Esophagus (tissue), 2 donors: ENCODE measurements around the gene SRD5A3. TPM values are rescaled to one million over a fixed set of nuclear protein-coding genes. Genes with fewer than 3 reads are reported as not detected.

Experiments used
- H3K27ac ChIP-seq, 2 donors: one replicate each; pipeline ENCODE4 v1.5.1; 2013; ENCODE audit warnings: low read depth in 2 of 2, mild to moderate bottlenecking in 2 of 2, inconsistent platforms in 1 of 2, low read length in 1 of 2, moderate library complexity in 1 of 2
- H3K27me3 ChIP-seq, 2 donors: one replicate each; pipeline ENCODE4 v1.6.1; 2013; ENCODE audit warnings: low read length in 2 of 2, control low read depth in 1 of 2, mild to moderate bottlenecking in 1 of 2; ENCODE audit not compliant: insufficient read depth in 2 of 2, control insufficient read depth in 1 of 2
- H3K36me3 ChIP-seq, 2 donors: one replicate each; pipeline ENCODE4 v1.6.1; 2013; ENCODE audit warnings: low read length in 1 of 2; ENCODE audit not compliant: control insufficient read depth in 2 of 2, insufficient read depth in 2 of 2
- H3K4me1 ChIP-seq, 2 donors: one replicate each; pipeline ENCODE4 v1.6.1; 2013; ENCODE audit warnings: low read length in 1 of 2; ENCODE audit not compliant: control insufficient read depth in 2 of 2, insufficient read depth in 2 of 2
- H3K4me3 ChIP-seq, 2 donors: one replicate each; pipeline ENCODE4 v1.5.1; 2013; ENCODE audit warnings: low read length in 2 of 2, mild to moderate bottlenecking in 2 of 2, low read depth in 1 of 2, moderate library complexity in 1 of 2
- H3K9me3 ChIP-seq, 2 donors: one replicate each; pipeline ENCODE4 v1.6.1; 2013; ENCODE audit warnings: mild to moderate bottlenecking in 2 of 2, low read depth in 1 of 2, low read length in 1 of 2, moderate library complexity in 1 of 2; ENCODE audit not compliant: control insufficient read depth in 2 of 2, insufficient read depth in 1 of 2
- WGBS, 2 donors: extraction: QIAGEN DNeasy Blood & Tissue Kit; methylation state at CpG; one replicate each; pipeline ENCODE4 v1.1.7; 2013; 5-methylcytosine and 5-hydroxymethylcytosine counted together
- polyA plus RNA-seq, 2 donors: library from polyadenylated mRNA; stranded (reverse); fragments of 200-250 nt; gene quantifications; one replicate each; pipeline ENCODE4 v1.2.3, GENCODE V29; 2013
- donor health status: healthy with polysubstance abuse.
- donor health status: Bipolar disorder and iron deficiency.

Gene SRD5A3
- polyA plus RNA-seq = 10 to 100 TPM; 22.4 to 25.1 TPM

DNA sequence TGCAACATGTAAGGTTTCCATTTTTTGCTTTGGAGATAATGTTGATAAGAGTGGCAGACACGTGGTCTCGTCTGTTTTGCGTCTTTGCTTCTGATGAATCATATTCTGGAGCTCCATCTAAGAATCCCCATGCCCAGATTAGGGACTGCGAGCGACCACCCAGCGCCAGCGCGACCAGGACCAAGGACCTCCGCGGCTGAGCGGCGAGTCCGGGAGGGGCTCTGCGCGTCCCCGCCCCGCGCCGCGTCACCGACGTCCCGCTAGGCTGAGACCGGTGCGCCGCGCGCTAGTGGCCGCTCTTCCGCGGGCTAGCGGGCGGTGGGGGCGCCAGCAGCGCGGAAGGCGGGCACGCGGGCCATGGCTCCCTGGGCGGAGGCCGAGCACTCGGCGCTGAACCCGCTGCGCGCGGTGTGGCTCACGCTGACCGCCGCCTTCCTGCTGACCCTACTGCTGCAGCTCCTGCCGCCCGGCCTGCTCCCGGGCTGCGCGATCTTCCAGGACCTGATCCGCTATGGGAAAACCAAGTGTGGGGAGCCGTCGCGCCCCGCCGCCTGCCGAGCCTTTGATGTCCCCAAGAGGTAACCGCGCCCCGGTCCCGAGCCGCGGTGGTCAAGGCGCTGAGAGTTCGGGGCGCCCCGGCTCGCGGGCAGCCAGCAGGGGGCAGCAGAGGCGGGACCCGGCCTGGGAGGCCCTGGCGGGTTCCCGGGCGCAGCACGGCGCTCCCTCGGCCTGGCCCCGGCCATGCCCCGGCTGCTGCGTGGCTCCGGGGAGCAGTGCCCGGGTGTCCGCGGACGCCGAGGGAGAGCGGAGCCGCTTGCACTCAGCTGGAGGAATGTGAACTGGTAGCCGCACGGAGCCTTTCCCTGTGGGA is at the start of gene SRD5A3:
Gene SRD5A3, plus strand, starts transcription at position 263 of the 871 bp plus-strand sequence. Its CDS starts 95 bp downstream, at position 358.
- Histone ChIP-seq H3K27ac (peak within 1 kb of the TSS; percentile 89 to 97), H3K36me3 (no peaks in the 10 kb centered on the region), H3K9me3 (no peaks in the 10 kb centered on the region), H3K27me3 (no peaks in the 10 kb centered on the region), H3K4me3 (peak within 1 kb of the TSS; percentile 53 to 82), H3K4me1 (peaks cover 0 to 3% of the 10 kb centered on the region in 2 donors)
- 1% methylated on average over 89 to 95 of the region's 95 CpGs for WGBS, 2 donors

DNA sequence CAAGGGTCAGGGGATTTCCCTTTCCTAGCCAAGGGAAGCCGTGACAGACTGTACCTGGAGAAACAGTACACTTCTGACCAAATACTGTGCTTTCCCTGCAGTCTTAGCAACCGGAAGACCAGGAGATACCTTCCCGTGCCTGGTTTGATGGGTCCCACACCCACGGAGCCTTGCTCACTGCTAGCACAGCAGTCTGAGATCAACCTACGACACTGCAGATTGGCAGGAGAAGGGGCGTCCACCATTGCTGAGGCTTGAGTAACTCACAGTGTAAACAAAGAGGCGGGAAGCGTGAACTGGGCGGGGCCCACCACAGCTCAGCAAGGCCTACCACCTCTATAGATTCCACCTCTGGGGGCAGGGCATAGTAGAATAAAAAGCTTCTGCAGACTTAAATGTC is 48.7 kb upstream of the SRD5A3 start:
- Histone ChIP-seq H3K9me3 (no peaks in the 10 kb centered on the region), H3K27me3 (peaks cover 0 to 2% of the 10 kb centered on the region in 2 donors), H3K27ac (peak overlapping the region in 1 of 2 donors; percentile 15), H3K4me3 (no peak overlapping the region), H3K36me3 (no peaks in the 10 kb centered on the region), H3K4me1 (no peaks in the 10 kb centered on the region)
- WGBS, 2 donors = 71 to 78% methylated on average over 9 of the region's 9 CpGs

DNA sequence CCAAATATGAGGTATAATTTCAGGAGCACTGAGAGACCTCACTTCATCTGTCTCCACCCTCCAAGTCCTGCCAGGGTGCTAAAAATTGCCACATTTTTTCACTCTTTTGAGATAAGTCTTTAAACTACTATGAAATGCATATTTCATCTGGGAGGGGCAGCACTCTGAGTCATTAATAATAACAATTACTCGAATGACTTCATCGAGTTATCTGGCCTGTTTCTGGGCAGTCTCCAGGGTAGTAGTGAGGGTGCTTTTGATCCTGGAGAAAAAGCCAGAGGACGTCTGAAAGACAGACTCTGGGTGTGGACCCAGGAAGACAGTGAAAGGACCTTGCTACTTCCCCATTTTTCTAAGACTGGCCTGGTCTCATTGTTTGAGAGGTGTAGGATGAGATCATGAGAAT is 42.3 kb upstream of the SRD5A3 start:
- 17 to 24% methylated on average over 3 of the region's 3 CpGs for WGBS, 2 donors
- Histone ChIP-seq H3K36me3 (no peaks in the 10 kb centered on the region), H3K4me1 (no peaks in the 10 kb centered on the region), H3K4me3 (no peak overlapping the region), H3K27ac (peak overlapping the region in 1 of 2 donors; percentile 31), H3K9me3 (no peaks in the 10 kb centered on the region), H3K27me3 (peaks cover 0 to under 1% of the 10 kb centered on the region in 2 donors)

DNA sequence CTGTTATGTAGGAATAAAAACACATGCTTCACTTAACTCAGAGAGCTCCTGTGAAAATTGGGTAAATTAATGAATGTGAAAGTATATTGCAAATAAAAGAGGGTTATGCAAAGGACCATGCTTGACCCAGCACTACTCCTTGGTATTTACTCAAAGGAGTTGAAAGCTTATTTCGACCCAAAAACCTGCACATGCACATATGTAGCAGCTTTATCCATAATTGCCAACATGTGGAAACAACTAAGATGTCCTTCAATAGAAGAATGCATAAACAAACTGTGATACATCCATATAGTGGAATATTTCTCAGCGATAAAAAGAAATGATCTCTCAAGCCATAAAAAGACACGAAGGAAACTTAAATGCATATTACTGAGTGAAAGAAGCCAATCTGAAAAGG is 41.7 kb upstream of the SRD5A3 start:
- H3K4me1 ChIP-seq = no peaks in the 10 kb centered on the region
- H3K9me3 ChIP-seq = no peaks in the 10 kb centered on the region
- WGBS, 2 donors = 74 to 80% methylated on average over 3 of the region's 3 CpGs
- H3K27me3 ChIP-seq = no peaks in the 10 kb centered on the region
- no peak overlapping the region for H3K4me3 ChIP-seq
- H3K27ac ChIP-seq = no peak overlapping the region
- H3K36me3 ChIP-seq = no peaks in the 10 kb centered on the region

DNA sequence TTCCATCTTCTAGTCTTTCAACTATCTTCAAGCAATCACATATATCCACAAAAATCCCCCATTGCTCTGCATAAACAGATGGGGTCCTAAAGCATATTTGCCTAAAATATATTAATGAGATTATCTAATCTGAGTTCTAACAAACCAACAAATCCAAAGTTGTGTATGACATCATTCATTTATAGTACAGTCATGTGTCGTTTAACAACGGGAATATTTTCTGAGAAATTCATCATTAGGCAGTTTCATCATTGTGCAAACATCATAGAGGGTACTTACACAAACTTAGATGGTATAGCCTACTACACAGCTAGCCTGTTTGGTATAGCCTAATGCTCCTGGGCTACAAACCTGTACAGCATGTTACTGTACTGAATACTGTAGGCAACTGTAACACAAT is 38.0 kb upstream of the SRD5A3 start:
- no peak overlapping the region for H3K4me3 ChIP-seq
- H3K4me1 ChIP-seq = no peaks in the 10 kb centered on the region
- H3K9me3 ChIP-seq = no peaks in the 10 kb centered on the region
- WGBS, 2 donors = 83 to 85% methylated on average over 2 of the region's 2 CpGs
- H3K36me3 ChIP-seq = no peaks in the 10 kb centered on the region
- H3K27me3 ChIP-seq = no peaks in the 10 kb centered on the region
- H3K27ac ChIP-seq = no peak overlapping the region

DNA sequence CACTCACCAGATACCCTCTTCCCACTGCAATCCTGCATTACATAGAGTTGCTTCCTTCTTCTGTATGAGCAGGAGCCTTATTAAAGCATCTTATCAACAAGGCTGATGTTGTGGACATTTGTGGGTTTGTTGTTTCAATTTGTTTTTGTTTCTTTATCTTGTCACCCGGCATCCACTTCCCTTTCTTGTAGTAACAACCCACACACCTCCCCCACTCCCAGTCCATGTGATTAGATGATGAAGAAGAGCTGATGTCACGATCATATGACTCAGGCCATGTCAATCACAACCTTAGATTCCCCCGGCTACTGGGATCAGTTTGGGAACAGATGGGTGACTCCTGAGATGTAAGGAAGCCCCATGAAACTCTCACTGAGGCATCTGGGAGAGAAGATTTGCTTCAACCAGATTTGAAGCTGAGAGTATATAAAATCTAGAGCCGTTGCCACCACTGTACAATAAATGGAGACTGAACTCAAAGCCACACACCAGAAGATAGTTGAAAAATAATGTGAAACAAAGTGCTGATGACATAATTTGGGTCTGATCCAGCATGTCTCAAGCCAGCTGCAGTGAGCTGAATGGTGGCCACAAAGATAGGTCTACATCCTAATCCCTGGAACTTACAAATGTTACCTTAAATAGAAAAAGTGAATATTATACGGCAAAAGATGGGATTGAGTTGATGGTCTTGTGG is 34.1 kb upstream of the SRD5A3 start:
- Histone ChIP-seq H3K36me3 (no peaks in the 10 kb centered on the region), H3K4me1 (no peaks in the 10 kb centered on the region), H3K27ac (no peak overlapping the region), H3K4me3 (no peak overlapping the region), H3K27me3 (no peaks in the 10 kb centered on the region), H3K9me3 (no peaks in the 10 kb centered on the region)
- WGBS, 2 donors = 72 to 83% methylated on average over 5 of the region's 5 CpGs

DNA sequence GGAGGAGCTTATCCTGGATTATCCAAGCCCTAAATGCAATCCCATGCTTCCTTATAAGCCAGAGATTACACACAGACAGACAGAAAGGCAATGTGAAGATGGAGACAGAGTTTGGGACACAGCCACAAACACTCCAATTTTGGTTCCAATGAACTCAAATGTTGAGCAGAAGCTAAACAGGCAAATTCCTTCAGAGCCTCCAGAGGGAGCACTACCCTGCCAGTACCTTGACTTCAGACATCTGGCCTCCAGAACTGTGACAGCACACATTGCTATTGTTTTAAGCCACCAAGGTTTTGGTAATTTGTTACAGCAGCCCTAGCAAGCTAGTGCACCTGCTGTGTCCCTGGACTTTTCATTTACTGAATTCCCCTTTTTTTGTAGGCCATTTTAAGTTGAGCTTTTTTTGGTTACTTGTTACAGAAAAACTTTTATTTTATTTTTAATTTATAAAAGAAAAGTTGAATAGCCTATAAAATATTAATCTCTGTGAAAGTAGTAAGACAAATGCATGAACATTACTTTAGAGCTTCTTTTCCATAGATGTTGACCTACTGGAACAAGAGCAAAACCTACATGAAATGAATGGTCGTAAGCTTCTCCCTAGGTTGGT is 33.4 kb upstream of the SRD5A3 start:
- H3K27ac ChIP-seq = no peak overlapping the region
- WGBS, 2 donors = 95 to 96% methylated on average over 1 of the region's 1 CpG
- H3K36me3 ChIP-seq = no peaks in the 10 kb centered on the region
- H3K4me3 ChIP-seq = no peak overlapping the region
- no peaks in the 10 kb centered on the region for H3K9me3 ChIP-seq
- no peaks in the 10 kb centered on the region for H3K4me1 ChIP-seq
- no peaks in the 10 kb centered on the region for H3K27me3 ChIP-seq

DNA sequence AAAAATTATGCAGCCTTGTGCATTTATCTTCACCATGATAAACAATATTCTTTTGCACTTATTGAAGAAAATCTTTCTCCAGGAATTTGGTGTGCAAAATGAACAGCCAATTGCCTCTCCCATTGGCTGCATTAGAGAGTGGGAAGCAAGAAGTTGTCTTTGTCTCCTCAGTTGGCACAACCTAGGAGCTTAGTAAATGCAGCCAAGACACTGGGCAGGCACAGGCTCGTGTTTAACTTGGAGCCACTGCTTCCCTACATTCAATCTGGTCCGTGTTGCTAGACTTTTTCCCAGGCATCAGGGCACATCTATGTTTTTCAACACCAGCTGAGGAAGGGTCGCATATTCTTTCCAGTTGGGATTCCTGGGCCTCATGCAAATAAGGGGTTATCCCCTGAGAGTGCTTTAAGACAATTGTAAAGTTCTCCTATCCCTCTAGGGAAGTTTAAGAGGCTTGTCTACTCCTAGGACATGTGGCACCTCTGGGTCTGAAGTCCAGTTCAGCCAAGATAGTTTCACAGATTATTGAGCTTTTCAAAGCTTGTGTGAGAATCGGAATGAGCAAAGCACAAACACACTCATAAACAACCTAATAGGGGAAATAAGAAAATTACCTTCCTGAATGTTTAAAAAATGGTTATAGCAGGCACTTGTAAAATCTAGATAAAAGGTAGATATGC is 31.8 kb upstream of the SRD5A3 start:
- no peaks in the 10 kb centered on the region for H3K36me3 ChIP-seq
- WGBS, 2 donors = 34 to 37% methylated on average over 4 of the region's 4 CpGs
- no peak overlapping the region for H3K27ac ChIP-seq
- no peak overlapping the region for H3K4me3 ChIP-seq
- no peaks in the 10 kb centered on the region for H3K9me3 ChIP-seq
- no peaks in the 10 kb centered on the region for H3K27me3 ChIP-seq
- no peaks in the 10 kb centered on the region for H3K4me1 ChIP-seq
